GM15510 (cell line): ENCODE data around the gene BMP6.

Experiments used
- POLR2A ChIP-seq: IDR thresholded peaks from 3 replicates; pipeline ENCODE4 v1.6.1; 2011; ENCODE audit warnings: borderline replicate concordance; ENCODE audit not compliant: insufficient read length; ENCODE audit errors: extremely low read depth

The BMP6 gene

DNA sequence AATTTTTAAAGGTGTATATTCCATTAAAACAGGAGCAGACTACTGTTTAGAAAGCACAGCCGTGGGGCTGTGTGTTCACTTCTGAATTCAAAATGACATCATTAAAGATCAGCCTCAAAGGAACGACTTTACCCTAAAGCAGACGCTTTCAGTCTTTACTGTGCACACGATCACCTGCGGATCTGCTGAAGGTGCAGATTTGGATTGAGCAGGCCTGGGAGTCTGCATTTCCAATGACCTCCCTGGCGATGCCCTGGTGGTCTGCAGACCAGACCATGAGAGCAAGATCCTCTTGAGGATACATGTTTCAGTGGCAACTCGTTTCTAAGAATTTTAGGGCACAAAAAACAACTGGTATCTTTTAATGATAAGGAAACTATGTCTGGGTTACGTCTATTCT, 157.5 kb downstream of the BMP6 start:
- no peak for TF ChIP-seq POLR2A

DNA sequence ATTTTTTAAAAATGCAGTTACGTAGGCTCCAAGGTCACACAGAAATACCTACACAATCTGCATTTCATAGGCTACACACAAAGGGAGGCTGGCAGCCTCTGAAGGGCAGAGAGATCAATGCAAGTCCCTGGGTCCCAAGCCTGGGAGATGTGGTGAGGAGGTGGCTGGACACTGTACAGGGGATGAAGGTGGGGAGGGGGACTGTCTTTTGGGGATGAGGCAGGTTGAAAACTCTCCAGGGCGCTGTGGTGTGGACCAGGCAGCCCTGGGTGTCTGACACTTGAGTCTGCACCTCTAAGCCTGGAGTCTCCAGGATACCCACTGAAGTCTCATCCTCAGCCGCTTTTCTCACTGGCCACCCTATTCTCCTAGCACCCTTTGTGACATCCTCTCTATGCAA, 160.2 kb downstream of the BMP6 start:
- no peak for TF ChIP-seq POLR2A

DNA sequence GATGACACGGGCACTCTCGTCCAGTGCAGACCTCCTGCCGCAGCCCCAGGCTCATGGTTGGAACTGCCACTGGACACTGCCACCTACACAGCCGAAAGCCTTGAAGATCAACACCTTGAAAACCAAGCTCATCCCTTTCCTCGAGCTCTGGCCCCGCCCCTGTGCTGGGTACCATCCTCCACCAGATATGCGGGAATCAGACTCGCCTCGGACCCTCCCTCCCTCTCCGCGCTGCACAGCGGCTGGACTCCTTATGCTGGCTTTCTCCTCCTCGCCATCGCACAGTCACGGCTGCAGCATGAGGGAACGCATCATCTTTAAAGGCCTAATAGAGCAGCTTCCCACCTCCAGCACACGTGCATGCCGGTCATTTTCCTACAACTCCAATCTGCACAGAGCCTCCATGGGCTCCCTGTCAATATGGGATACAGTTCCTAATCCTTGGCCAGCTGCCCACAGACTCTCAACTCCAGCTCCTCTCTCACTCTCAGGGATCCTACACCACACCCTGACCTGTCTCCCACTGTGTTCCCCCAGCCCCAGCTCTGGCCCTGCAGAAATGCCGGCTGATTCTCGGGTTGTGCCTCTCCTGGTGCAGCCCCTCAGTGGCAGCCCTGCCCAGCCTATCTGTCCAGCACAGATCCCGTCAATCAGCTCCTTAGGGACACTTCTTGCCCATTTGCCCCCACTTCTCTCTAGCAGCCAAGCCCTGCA, 161.5 kb downstream of the BMP6 start:
- TF ChIP-seq POLR2A: peak; percentile 32

DNA sequence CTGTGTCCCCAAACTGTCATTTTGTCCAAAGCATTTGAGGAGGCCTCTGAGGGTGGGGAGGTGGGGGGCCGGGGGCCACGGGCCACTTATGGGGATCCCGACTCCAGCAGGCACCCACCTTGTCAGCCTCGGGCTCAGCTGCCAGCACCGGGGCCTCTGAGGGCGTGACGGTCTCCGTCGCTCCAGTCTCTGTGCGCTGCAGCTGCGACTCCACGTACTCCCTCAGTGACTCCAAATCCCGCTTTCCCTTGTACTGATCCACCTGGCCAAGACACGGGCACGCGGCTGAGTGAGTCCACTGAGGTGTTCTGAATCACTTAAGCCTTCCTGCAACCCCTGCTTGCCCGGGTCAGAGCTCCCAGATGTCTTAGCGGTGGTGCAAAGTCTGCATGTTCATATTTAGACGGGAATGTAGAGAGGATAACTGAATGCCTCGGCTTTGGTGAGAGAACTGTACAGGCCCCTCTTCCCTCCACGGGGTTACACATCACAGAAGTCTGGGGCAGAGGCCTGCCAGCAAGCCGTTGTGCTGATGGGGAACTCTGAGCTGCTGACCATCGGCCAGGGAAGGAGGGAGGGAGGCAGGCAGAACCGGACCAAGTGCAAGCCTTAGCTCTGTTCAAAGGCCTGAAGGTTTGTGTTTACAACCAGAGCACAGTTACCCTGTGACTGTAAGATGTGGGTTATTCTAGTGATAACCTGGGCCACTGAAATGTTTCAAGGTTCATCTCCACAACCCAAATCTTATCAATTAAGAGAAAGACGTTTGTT, 162.9 kb downstream of the BMP6 start:
- no peak for TF ChIP-seq POLR2A

DNA sequence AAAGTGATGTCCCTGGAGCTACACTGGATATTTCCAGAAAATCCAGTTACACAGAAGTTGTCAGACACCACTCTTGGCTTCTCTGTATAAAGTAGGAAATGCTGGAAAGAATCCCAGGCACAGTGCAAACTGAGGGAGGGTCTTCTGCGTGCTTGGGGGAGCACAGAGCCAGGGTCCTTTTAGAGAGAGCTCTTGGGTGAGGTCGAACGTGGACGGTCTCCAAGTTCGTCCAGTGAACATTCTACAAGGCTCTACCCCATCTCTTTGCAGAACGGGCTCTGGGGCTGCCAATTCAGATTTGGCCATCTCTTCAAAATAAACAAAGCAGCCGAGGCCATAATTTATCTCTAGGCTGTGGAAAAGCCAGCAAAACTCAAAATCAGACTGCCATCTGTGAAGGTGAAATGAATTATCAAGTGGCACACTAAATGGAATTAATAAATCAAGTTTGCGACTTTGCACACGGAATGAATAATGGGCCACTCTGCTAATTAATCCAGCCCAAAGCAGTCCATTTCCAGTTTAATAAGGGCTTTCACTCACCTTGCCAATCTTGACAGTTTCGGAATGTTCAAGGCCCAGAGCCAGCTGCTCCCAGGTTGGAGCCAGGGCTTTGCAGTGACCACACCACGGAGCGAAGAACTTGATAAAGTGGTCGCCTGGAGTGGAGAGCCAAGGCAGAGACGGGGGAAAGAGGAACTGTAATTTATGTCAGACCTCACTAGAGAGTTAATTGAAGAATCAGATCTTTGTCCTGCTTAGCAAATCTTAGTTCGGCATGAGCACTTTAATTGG, 165.4 kb downstream of the BMP6 start:
- no peak for TF ChIP-seq POLR2A

DNA sequence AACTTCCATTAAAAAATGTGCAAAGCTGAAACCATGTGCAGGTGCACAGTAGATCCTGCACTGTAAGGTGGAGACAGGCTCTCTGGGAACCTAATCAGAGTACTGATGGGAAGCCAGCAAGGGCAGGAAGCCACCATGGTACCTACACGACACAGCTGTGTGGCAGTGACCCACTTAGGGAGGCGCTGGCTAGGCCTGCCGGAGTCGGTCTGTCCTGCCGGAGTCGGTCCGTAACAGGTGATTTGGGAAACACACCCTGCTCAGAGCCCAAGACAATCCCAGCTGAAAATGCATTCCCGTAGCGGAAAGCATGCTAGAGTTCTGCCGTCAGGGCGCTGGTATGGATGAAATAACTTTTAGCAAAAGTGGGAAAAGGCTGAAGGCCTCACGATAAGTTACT, 167.4 kb downstream of the BMP6 start:
- TF ChIP-seq POLR2A: no peak

DNA sequence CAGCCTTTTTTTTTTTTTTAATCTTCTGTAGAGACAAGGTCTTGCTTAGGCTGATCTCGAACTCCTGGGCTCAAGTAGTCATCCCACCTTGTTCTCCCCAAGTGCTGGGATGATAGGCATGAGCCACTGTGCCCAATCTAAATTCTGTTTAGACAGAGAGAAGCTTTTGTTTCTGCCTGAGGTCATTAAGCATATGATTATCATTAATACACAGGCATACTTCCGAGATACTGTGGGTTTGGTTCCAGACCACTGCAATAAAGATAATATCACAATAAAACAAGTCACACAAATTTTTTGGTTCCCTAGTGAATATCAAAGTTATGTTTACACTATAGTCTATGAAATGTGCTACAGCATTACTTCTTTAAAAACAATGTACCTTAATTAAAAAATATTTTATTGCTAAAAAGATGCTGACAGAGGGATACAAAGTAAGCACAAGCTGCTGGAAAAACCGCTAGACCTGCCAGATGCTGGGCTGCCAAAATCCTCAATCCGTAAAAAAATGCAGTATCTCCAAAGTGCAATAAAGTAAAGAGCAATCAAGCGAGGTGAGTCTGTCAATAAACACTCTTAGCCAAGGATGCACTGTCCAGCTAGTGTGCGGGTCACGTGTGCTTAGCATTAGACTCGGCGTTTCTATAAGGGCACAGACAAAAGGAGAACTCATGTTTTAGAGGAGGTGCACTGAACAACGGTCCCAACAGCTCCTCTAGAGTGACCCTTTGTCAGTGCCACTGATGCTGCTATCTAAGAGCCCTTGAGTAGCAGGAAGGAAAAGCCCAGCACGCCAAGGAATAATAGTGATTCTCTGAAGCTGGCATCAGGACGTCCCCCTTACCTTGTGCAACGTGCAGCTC, 168.6 kb downstream of the BMP6 start:
- TF ChIP-seq POLR2A: no peak

DNA sequence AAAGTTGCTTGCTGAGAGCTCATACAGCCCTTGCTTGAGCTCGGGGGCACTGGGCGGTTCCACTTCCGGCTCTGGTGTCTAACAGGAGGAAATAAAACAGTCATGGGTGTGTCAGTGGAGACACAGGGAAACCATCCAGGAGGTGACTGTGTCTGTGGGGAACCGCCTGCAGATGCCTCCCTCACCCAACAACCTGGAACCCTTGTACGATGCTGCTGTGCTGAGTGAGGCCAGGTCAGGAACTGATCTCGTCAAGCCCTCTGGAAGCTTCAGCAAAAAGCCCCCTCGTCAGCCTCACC, 169.2 kb downstream of the BMP6 start:
- TF ChIP-seq POLR2A: no peak

DNA sequence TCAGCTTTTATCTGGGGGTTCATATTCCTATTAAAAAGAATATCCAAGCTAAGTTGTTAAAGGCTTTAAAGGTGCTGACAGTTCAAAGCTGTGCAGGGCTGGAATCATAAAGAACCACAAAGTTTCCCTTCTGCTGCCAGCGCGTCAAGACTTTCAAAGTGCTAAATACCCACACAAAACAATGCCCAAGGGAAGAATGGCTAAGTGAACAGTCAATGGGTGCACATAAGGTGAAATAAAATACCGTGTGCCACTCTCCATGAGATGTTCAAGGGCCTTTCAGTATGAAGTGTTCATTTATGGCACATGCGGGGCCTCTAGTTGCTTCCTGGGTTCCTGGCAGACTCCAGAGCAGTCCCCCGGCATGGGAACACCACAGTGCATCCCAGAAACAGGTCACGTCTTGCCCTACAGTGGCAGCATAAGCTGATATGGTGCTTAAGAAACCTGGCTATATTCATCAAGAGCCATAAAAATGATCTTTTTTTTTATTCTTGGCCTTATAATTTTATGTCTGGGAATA, 170.6 kb downstream of the BMP6 start:
- TF ChIP-seq POLR2A: no peak

DNA sequence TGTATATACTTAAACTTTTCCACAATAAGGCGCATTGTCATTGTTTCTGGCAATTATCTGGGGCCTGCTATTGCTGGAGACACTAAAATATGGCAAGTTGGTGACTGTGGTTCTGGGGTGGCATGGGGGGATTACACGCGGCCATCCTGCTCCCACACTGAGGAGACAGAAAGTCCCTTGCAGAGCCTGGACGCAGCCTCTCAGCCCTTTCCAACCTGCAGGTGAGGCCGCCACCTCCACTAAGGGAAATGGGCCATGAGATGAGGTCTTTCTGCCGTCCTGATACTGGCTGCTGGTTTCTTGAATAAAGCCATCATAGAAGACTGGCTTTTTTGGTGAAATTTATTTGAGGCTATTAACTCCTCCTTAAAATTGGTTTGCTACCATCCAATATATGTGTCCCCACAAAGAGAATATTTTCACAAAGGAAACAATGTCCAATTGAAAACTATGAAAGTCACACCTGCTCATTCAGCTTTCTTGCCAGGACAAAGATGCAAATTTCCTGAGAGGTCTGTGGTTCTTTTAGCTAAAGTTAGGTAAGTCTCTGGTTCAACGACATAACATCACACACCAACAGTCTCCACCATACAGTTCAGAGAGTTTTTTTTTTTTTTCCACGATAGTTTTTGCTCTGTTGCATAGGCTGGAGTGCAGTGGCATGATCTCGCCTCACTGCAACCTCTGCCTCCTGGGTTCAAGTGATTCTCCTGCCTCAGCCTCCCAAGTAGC, 171.7 kb downstream of the BMP6 start:
- TF ChIP-seq POLR2A: no peak

DNA sequence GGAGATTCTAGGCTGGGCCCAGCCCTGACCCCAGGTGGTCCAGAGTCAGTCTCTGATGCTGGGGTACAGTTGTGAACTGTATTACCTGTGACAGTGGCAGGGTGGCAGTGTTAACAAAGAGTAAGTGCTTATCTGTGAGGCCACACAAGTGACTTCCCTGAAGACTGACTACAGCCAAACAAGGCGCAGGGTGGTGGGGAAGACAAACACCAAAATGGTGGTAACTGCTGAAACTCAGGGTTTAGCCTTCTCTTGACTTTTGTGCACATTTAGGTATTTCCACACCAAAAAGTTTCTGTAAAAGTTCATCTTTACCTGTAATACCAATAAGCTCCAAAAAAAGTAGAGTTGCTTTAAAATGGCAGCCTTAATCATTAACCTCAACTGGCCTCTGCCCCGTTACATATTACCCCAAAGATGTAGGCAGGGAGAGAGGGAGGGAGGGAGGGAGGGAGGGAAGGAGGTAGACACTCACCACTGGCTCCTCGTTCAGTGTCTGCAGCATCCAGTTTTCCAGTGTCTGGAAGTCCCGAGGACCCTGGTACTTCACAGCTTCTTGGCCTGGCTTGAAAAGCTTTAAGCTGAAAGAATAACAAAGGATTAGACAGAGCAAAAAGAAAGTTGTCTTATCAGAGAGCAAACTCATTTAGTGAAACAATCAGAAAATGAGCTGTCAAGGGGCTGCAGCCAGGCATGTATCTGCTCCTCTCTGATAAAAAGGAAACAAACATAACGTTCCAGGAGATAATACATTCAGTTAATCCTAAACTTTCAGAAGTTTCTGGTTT, 173.4 kb downstream of the BMP6 start:
- no peak for TF ChIP-seq POLR2A

DNA sequence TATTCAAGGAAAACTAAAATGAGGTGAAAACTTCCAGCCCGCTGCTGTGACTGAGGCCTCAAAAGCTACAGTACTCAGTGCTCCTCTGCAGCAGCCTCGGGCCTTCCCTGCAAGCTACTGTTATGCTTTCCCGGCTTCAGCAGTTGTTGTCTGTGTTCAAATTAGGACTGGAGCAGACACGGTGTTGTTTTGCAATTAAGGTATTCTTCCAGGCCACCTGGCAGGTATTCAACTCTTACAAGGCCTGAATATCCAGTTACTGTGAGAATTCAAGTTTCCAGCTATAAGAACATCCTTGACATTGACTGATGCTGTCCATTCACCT, 174.0 kb downstream of the BMP6 start:
- TF ChIP-seq POLR2A: no peak

DNA sequence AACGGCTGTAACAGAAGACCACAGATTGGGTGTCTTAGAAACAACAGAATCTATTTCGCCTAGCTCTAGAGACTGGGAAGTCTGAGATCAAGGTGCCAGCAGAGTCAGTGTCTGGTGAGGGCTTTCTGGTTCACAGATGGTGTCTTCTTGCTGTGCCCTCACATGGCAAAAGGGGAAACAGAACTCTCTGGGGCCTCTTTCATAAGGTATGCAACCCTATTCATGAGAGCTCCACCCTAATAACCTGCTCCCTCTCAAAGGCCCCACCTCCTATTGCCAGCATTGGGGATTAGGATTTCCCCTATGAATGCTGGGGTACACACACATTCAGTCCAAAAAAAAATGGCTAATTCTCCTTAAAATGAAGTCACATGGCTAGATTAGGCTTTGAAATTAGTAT, 174.7 kb downstream of the BMP6 start:
- TF ChIP-seq POLR2A: no peak
